ENCODE results near the gene KANSL1L.

KANSL1L gene

DNA sequence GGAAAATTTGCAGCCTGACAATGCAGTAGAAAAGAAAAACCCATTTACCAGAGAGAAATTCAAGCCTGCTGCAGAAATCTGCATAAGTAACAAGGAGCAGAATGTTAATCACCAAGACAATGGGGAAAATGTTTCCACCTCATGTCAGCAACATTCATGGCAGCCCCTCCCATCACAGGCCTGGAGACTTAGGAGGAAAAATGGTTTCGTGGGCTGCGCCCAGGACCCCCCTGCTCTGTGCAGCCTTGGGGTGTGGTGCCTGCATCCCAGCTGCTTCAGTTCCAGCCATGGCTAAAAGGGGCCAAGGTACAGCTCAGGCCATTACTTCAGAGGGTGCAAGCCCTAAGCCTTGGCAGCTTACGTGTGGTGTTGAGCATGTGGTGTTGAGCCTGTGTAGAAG lies 115.4 kb downstream of the KANSL1L start:
- DNase-seq: no peak

DNA sequence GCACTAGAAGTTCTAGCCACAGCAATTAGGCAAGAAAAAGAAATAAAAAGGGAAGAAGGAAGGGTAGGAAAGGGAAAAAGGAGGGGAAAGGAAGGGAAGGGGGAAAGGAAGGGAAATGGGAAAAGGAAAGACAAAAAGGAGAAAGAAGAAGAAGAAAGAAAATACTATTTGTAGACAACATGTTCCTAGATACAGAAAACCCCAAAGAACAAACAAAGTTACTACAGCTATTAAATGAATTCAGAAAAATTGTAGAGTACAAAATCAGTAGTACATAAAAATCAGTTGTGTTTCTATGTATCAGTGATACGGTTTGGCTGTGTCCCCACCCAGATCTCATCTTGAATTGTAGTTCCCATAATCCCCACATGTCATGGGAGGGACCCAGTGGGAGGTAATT lies 116.5 kb downstream of the KANSL1L start:
- no peak for DNase-seq

DNA sequence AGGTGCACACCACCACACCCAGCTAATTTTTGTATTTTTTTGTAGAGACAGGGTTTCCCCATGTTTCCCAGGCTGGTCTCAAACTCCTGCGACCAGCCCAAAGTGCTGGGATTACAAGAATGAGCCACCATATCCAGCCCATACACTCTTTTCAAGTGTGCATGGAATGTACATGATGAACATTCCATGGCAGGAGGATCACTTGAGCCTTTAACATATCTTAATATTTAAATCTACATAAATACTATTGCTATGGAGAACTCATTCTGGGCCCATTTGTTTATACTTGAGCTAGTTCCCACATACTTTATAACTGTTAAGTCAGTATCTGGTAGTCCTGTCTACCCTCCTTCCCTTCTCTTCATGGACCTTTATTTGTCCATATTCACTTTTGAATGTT lies 120.3 kb downstream of the KANSL1L start:
- no peak for DNase-seq

DNA sequence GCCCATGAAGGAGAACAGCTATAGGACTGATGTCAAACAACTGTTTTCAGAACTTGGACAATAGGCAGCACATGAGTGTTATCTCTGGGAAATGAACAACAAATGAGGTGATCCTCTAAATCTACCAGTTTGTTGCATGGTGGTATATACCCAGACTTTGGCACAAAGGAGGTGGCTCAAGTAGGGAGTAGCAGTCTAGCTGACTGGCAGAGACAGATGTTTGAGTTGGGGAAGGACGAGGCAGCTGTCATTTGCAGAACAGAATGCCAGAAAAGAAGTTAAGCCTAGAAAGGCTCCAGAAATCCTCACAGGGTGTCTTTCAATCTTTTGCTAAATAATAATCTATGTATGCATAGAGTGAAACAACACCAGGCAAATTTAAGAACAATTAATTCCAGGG lies 121.4 kb downstream of the KANSL1L start:
- DNase-seq: no peak

DNA sequence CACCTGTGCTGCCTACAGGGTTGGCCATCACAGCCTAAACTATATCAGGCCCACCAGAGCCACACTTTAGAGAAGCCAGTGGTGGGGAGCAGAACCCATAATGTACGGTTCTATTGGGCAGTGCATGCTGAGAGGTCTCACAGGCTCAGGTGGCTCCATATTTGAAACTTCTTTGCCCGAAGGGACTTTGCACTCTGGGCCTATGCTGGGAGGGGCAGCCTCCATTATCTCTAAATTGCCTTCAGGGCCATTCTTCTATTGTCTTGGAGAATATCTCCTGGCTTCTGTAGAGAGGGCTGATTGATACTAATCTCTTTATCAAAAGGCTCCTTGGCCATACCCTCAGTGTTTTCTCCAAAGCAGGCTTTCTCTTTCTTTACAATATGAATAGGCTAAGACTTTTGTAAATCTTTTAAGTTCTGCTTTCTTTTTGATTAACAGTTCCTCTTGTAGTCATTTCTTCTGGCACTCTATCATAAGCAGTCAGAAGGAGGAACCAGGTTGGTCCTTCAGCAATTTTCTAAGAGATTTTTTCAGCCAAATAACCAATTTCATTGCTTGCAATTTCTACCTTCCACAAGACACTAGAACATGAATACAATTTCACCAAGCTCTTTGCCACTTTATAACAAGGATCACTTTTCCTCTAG lies 124.2 kb downstream of the KANSL1L start:
- no peak for DNase-seq

DNA sequence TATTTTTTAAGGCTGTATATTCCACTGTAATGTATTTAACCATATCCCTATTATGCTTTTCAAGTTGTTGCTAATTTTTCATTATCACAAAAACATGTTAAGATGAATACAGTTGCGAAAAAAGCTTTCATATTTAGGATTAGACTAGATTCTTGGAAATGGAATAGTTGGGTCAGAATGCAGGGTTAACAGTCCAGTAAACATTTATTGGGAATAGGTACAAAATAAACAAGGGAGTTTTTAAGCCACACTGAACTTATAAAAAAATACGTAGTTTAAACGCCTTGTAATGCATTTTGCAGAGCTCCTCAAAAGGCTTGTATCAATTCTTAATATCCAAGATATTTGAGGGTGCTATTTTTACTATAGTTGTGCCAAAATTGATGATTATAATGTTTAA lies 133.1 kb downstream of the KANSL1L start:
- DNase-seq: no peak

DNA sequence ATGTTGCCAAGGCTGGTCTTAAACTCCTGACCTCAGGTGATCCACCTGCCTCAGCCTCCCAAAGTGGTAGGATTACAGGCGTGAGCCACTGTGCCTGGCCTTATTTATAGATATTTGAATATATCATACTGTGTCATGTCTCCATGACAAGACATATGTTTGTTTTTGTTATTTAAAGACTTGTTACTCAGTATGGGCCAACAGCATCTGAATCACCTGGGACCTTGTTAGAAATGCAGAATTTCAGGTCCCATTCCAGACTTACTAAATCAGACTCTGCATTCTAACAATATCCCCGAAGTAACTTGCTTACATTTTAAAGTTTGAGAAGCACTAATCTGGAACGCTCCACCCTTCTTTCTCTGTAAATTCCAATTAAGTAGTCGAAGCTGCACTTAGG lies 135.5 kb downstream of the KANSL1L start:
- no peak for DNase-seq

DNA sequence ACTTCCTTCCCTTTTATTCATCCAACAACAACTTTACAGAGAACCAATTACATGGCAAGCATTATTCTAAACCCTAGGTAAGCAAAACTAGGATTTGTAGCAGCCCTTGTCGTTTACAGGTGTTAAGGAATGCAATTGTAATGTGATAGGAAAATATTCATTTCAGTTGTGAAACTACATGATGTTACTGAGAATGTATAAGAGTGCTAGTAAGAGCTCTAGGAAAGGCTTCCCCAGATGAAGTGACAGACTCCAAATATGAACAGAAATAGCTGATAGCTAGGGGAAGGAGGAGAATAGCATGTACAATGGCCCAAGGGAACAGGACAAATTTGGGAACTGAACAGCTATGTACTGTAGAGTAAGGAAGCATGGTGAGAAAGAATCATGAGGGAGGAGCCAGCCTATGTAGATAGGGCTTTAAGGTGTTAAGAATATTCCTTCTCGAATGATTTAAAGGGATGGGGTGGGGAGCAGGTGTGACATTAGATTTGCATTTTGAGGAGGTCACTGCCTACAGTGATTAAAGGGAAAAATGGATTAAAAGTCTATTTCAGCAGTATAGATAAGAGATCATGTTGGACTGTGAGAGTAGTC lies 137.0 kb downstream of the KANSL1L start:
- no peak for DNase-seq

DNA sequence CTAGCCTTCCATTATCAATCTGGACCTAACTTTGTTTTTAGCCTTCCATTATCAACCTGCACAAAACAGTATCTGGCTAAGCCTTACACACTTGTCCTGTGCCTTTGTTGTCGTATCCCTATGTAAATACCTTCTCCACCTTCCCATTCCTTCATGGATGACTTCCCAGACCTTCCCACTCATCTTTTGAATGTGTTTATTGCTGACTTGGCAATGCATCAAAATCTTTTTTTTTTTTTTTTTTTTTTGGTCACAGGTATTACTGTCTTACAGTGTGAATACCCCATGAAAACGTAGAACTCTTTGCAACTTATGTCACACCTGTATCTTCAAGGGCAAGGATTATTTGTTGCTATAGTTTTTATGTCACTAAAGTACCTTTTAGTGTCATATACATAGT lies 143.0 kb downstream of the KANSL1L start:
- DNase-seq: no peak

DNA sequence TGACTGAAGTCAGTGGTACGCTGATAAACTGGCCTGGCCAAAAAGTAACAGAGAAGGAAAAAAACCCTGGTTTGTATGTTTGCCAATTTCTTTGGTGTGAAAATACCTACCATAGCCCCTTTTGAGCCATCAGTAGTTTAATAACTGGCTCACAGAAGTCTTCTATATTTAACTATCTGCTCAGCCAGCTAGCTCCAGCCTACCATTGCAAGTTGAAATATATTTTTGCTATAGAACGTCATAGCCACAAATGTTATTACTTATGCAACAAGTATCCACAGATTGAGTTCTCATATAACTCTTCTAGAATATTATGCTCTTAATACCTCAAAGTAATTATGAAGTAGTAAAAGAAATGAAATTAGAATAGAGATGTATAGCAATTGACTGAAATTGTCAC lies 143.6 kb downstream of the KANSL1L start:
- DNase-seq: no peak

DNA sequence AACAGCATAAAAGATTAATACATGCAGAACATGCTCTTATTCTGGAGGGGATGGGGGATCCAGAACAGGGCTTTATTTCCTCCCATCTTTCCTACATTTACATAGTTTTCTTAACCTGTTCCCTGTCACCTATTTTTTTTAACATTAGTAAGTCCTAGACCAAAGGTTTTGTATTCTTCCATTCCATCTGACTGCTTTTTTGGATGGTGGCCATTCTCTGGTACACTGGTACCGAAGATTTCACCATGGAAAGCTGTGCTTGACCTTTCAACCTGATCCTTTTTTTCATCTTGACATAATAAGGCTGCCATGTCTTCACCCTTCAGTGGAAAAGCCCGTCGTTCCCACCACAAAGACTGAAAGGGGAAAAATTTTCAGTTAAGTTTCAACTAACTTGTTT lies 148.4 kb downstream of the KANSL1L start:
- no peak for DNase-seq

DNA sequence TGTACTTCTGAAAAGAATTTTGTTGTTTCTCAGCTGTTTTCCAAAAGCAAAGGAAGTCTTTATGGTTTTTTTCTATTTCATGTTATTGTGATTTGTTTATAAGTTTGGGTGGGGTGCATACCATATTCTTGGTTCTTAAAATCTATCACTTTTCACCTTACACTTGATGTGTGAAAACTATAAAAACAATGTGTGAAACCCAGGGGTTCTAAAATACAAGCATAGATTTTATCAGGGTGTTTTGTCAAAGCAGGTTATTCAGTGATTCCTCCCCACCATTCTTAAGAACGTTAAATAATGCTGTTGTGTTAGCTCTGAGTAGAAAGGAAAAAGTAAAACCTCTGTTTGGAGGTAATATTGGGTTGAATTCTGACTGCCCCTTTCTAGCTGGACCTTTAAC lies 151.1 kb downstream of the KANSL1L start:
- no peak for DNase-seq

DNA sequence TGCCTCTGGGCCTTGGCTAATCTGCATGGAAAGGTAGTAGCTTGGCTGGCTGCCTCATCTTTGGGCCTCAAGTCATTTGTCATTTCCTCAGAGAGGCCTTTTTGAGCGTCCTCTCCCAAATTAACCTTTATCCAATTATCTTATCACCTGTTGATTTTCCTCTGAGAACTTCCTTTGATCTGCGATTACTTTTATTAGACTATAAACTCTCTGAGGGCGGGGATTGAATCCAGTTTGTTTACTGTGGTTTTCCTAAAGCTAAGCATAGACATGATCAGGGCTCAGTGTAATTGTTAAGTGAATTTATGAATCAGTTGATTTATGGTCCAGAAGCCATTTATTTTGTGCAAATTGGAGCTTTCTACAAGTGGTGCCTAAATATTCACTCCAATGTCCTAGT lies 161.3 kb downstream of the KANSL1L start:
- no peak for DNase-seq

DNA sequence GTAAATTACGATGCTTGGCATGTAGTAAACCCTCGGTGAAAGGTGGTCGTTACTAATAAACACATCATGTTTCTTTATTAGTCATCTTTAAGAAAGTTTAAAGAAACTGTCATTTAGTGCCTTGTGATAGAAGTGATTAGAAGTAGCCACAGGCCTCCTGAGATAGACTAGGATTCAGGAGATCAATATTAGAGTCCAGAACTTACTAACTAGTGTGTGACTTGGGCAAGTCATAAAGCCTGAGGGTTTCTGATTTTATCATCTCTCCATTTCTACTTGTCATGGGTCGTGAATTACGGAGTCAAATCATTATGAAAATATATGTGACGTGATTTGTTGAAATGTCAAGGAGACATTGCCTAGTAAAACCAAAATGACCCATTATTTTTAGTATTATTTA lies 162.1 kb downstream of the KANSL1L start:
- no peak for DNase-seq

DNA sequence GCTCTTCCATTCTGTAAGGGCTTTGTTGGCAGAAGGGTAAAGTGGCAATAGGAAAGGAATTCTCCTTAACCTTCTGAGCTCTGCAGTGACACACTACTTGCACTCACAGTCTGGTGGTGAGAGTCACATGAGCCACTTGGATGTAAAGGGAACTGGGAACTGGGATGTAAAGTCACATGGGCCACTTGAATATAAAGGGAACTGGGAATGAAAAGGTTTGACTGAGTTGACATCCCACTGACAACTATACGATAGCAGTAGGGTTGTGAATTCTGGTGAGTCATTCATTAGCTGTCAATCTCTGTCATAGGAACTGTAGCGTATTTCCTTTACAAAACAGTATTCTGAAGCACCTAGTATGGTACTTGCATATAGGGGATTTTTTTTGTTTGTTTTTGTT lies 163.3 kb downstream of the KANSL1L start:
- no peak for DNase-seq

DNA sequence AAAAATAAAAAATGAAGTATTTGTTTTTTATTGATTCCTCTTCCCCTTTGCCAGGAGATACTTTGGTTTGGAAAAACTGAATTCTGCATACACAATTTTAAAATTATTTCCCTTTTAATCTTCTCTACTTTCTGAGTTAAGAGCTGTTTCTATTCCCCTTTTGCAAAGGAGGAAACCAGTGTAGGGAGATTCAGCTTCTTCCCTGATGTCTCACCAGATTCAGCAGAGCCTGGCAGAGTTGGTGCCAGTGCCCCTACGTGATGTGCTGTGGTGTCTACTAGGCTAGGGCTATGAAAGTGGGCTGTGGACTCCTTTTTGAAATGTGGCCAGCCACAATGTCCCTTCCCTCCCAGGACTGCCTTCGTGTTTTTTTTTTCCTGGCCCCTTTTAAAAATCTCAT lies 166.3 kb downstream of the KANSL1L start:
- no peak for DNase-seq

DNA sequence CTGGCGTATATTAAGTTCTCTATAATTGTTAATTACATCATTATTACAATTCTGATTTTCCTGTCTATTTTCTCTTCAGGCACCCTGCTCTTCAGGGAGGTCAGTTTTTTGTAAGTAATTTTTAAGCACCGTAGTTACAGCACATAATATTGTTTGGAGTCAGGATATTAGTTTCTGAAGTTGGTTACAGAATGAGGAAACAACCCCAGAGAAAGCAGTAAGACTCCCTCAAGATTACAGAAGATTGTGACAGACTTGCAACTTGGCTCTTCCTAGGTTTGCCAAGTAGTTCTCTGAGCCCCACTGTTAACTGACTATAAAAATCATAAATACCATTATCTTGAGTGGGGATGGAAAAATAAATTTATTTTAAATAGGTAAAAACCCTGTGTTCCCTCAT lies 167.8 kb downstream of the KANSL1L start:
- DNase-seq: no peak

DNA sequence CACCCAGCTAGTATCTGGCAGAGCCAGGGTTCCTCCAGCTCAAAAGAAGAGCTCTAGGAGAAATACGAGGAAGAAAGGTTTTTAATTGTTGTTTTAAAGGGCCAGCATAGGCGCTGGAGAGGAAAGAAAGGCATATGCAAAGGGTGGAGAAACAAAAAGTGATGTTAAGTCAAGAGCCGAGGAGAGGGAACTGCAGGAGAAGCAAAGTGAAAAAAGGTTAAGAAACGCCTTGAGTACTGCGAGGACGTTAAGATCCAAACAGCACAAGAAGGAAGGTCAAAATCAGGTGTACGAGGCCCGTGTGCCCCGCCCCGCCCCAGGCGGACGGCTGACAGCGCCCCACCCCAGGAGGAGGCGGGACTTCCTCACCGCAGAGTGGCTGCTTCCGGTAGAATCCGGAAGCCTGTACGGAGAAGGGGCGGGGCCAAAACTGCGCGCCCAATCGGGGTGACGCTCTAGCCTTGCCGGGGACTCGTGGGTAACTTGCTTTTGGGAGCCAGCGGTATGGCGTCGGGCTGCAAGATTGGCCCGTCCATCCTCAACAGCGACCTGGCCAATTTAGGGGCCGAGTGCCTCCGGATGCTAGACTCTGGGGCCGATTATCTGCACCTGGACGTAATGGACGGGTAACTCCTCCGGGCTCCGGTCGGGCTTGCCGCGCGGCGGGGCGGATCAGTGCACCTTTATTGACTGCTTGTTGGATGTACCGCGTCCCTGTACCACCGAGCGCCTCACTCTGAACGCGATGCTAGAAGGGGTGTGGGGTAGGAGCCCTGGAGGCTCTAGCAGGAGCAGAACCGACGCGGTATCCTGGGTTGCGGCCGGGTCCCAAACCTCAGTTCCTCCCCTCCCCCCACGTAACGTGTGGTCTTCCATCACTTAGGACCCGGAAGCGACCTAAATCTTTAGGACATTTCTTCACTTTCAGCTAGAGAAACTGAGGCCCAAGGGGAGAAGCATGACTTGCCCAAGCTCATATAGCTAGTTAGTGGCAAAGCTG lies 168.8 kb downstream of the KANSL1L start, which contains the start of gene RPE:
Gene RPE, plus strand, starts transcription at position 481 of the 1,000 bp plus-strand sequence. Its CDS starts 24 bp downstream, at position 505.
- DNase-seq: peak; percentile 98

DNA sequence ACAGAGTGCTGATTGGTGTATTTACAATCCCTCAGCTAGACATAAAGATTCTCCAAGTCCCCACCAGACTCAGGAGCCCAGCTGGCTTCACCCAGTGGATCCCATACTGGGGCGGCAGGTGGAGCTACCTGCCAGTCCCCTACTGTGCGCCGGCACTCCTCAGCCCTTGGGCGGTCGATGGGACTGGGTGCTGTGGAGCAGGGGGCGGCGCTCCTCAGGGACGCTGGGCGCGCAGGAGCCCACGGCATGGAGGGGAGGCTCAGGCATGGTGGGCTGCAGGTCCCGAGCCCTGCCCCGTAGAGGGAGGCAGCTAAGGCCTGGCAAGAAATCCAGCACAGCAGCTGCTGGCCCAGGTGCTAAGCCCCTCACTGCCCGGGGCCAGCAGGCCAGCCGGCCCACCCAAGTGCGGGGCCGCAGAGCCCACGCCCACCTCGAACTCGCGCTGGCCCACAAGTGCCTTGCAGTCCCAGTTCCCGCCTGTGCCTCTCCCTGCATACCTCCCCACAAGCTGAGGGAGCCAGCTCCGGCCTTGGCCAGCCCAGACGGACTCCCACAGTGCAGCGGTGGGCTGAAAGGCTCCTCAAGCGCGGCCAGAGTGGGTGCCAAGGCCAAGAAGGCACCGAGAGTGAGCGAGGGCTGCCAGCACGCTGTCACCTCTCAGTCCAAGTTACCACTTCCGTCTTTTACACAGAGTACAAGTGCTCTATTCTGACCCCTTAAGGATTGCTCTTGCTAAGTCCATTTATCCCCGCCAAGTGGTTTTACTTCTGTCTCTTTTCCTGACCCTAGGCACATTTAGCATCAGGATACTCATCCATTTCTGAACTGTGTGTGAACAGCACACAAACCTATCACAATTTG lies 170.5 kb downstream of the KANSL1L start:
- DNase-seq: no peak

DNA sequence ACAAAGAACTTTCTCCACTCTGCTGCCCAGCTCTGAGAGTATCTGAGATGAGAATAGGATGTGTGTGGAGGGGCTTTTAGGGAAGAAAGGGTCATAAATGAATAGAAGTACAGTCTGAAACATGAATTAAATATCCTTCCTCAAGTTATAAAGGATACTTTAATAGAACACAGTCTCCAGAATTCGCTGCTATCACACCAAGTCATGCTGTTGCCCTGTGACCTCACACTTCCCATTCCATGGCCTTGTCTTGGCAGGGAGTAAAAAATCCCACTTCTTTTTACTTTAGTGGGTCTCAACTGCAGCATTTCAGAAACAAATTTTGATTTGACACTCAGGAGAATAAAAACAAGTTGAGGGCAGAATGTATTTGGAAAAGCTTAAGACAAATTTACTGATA lies 172.6 kb downstream of the KANSL1L start:
- no peak for DNase-seq

DNA sequence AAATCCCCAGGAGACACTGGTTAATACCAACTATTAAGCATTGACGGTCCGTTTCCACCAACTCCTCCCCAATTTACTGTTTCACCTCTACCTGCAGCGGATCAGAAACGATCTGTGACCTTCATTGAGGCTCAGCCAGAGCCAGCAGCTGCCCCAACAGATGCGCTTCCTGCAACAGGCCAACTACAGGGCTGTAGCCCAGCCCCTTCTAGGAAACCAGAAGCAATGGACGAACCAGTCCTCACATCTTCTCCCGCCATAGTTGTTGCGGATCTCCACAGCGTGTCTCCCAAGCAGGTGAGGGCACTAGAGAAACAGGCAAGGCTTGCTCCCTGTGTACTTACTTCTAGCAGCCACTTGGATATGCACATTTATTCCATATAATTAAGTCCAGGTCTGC lies 177.2 kb downstream of the KANSL1L start:
- no peak for DNase-seq

DNA sequence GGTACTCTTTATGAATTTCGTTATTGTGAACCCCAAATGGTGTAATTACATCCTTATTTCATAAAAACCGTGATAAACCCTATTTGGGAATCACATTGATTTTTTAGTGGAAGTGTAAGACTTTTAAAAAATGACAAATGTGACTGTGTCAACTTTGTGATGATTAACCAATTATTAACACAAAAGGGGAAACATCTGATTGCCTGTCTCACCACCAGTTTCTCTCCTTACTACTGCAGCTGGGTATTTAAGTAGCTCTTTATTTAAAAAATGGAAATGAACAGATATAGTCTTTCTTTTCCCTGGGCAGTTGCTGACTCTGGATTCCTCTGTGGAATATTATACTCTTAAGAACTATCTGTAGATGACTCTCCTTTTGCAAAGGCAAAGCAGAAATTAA lies 180.4 kb downstream of the KANSL1L start:
- DNase-seq: no peak

DNA sequence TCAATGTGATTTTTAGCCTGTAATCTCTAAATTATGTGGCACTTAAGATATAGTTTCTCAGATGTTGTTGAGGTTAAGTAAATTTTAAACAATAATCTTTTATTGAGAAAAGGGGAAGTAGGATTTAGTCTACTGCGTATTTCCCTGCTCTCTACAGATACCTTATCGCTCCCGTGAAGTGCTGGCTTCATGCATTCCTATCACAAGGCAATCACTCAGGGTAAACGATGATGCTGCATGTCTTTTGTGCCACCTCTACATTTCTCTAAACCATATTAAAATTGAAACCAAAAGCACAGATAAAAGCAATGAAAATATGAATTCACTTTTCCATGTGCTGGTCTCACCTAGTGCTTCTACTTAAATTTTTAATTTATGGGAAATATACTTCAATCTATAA lies 183.2 kb downstream of the KANSL1L start:
- DNase-seq: no peak
